Stimulated activated CD8-positive, alpha-beta memory T cell treated with anti-CD3 and anti-CD28 coated beads, Interleukin-4, amount 100 ng/mL, for 1 hour (primary cell): ENCODE measurements around the gene SLC10A7.
"Not testable (repeated sequence)": the region's sequence is repeated elsewhere in the genome, so short reads cannot be mapped to it uniquely, and the experiment has no call there.

Experiments
- DNase-seq, 2 donors: peaks; one replicate each; pipeline ENCODE4 v3.0.0-alpha.2; 2020; ENCODE audit warnings: low read depth in 2 of 2, low spot score in 1 of 2

SLC10A7 gene

DNA sequence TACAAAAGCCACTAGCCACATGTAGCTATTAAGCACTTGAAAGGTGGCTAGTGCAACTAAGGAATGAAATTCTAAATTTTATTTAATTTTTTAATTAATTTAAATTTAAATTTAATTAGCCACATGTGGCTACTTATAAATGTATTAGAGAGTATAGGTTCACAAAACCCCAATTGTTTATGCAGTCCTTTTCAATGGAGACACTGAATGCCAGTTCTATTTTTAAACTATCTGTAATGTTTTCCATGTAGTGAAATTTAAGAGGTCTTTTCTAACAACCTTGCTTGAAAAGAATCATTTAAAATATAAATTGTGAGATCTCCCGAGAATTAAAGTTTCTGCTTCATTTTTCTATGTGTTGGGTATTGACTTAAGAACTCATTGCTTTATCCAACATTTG is 154.4 kb downstream of the SLC10A7 start:
- DNase-seq = no peak

DNA sequence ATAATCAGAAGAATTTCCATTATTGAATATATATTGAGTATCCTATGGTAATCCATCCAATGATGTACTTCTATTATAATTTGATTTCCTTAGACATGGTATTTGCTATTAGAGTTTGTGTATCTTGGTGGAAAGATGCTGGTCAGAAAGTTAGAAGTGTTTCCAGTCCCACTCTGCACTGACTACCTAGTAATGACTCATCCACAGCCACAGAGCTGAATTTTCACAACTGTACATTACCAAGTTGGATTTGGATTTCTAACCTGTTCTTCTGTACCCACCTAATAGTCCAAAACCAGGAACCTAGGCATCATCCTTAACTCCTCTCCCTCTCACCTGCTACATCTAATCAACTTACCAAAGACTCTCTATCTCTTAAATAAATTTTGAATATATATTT is 162.0 kb downstream of the SLC10A7 start:
- no peak for DNase-seq

DNA sequence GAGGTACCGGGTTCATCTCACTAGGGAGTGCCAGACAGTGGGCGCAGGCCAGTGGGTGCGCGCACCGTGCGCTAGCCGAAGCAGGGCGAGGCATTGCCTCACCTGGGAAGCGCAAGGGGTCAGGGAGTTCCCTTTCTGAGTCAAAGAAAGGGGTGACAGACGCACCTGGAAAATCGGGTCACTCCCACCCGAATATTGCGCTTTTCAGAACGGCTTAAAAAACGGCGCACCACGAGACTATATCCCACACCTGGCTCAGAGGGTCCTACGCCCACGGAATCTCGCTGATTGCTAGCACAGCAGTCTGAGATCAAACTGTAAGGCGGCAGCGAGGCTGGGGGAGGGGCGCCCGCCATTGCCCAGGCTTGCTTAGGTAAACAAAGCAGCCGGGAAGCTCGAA is 171.6 kb downstream of the SLC10A7 start:
- not testable (repeated sequence) for DNase-seq

DNA sequence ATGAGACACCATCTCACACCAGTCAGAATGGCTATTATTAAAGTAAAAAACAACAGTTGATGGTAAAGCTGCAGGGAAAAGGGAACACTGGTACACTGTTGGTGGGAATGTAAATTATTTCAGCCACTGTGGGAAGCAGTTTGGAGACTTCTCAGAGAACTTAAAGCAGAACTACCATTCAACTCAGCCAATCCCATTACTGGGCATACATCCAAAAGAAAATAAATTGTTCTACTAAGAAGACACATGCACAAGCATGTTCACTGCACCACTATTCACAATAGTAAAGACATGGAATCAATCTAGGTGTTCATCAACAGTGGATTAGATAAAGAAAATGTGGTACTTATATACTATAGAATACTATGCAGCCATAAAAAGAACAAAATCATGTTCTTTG is 172.4 kb downstream of the SLC10A7 start:
- DNase-seq = no peak

DNA sequence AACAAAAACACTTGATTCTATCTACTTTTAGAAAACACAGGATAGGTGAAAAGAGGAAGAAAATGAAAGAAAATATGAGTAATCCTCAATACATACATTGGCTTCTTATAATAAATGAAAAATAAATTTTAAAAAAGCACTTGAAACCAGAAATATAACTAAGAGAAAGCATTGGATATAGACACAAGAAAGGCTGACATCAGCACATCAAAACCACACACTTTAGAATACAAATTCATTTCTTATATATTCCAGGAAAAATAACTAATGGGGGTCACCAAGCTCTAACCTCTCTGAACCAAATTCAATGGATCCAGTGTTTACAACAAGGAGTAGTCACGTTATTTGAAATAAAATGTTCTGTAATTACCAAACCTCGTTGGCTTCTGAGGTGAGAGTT is 173.9 kb downstream of the SLC10A7 start:
- no peak for DNase-seq

DNA sequence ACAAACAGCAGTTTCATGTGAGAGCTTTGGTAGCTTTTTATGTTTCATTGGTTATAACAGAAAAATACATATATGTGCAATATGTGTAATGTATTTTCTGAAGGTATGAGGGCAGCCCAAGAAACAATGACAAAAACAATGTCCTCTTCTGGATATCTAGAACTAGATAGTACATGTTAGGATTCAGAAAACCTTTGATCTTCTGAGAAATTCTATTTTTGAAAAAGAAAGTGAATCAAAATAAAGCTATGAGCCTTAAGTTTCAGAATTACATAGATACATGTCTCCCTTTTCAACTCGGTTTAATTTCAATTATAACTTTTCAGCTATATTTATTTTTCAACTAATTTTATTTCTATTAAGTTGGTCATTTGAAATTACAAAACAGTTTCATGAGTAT is 175.5 kb downstream of the SLC10A7 start:
- DNase-seq = no peak

DNA sequence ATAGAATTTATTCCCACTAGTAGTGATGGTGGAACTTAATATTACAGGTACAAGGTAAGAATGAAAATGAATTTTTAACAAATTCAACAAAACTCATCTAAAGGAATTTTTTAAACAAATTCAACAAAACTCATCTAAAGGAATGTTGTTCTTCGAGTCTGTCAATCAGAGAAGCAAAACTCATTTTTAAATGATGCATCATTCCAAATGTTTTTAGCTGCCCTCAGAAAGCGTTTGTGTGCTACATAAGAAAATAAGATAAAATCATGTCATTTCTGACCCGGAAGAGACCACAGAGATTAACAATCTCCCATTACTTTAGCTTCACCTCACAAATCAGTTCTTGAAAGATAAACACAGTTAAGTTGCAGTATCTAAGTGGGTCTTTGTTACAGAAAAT is 178.0 kb downstream of the SLC10A7 start:
- DNase-seq = no peak

DNA sequence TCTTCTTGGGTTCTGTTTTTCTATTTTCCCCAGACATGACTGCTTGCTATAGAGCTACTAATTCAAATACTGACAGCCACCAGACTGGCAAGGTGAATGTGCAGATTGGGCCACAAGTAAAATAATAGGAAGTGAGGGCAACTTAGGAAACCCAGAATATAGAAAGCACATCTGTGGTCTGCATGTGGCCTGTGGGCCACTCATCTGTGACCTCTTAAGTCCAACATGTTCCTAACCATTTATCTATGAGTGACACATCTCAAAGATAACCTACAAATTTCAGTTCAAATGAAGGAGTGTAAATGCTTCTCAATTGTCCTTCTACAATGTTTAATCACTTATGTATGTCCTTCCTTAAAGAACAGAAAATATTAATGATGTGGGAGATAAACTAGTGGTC is 178.5 kb downstream of the SLC10A7 start:
- DNase-seq = no peak

DNA sequence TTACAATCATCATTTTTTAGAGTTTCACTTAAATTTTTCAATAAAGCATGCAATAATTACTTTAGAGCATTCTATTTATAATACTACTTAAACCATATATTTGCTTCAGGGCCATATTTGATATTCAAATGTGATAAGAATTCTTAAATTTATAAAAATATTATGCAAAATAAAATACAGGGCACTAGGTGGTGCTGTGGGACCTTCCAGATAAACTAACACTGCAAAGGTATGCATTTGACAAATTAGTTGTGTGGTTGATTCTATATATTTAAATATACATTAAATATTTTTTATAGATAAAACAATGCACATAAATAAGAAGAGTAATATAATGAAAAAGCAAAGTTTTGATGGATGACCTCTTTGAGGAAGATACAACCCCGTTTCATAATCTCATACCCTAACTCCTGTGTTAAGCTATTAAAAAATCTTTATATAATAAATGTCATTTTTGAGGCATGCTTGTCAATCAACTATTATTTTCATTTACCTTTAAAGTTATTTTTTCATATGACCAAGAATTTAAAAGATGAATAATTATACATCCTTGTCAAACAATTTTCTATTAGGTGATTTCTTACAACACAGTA is 179.0 kb downstream of the SLC10A7 start:
- no peak for DNase-seq

DNA sequence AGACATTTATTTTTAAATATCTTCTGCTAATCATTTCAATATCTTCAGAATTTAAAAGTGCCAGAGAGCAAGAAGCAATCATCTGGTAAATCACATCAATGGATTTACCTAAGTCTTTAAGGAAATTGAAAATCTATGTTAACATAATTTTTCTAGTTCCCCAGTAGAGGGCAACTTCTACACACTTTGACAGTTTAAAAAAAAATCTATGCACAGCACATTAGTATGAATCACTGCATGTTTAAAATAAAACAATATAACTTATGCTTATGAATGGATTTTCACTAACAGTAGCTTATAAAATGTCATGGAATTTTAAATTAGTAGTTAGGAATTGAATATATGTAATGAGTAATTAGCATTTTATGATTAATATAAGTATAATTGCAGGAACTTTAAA is 180.9 kb downstream of the SLC10A7 start:
- DNase-seq = no peak

DNA sequence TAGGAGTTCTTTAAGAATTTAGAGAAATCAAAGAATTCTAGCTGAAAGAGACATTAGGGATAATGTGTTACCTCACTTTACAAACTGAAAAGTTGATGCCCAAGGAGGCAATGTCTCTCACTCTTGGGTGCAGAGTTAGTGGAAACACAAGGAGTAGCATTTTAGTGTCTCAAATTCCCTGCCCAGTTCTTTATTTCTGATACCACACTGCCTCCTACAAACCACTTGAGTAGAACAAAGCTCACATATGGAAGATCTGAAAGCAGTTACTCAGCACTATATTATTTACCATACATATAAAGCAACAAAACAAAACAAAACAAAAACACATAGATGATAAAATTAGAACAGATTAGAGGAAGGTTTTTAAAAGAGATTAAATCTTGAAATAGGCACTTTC is 183.2 kb downstream of the SLC10A7 start:
- DNase-seq = no peak

DNA sequence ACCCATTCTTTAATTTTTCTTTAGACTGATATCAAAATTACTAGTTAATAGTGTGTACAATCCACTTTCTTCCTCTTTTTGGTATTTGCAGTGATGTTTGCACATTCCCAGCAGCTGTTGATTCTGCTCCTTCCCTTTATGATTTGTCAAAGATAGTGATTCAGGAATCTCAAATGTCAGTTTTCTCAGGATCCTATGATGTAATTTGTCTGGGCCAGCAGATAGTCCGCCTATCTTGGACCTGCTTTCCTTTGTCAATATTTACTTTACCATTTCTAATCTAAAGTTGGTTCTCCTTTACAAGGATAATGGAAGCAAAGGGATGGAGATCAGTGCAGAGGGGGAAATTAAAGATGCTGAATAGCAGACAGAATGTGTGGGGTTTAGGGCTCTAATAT is 185.3 kb downstream of the SLC10A7 start:
- DNase-seq = no peak

DNA sequence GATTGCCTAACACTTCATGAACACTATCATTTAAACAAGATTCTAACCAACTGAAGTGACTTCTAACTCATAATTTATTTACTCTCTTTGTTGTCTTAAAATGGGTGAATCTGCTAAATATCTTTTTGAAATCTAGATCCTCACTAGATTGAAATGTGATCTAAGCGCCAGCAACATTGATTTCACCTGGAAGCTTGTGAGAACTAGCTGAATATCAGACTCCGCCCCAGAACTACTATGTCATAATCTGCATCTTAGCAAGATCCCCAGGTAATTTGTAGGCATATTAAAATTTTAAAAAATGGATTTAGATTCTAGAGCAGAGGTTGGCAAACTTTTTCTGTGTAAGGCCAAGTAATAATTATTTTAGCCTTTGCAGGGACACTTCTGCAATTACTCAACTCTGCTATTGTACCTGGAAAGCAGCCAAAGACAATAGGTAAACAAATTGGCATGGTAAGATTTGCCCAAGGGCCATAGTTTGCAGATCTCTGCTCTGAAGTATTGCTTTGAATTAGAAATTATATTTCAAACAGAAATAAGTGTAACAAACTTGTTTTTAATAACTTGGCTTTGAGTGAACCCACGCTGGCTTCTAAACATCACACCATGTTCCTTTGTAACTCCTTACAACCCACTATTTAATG is 185.9 kb downstream of the SLC10A7 start:
- no peak for DNase-seq

DNA sequence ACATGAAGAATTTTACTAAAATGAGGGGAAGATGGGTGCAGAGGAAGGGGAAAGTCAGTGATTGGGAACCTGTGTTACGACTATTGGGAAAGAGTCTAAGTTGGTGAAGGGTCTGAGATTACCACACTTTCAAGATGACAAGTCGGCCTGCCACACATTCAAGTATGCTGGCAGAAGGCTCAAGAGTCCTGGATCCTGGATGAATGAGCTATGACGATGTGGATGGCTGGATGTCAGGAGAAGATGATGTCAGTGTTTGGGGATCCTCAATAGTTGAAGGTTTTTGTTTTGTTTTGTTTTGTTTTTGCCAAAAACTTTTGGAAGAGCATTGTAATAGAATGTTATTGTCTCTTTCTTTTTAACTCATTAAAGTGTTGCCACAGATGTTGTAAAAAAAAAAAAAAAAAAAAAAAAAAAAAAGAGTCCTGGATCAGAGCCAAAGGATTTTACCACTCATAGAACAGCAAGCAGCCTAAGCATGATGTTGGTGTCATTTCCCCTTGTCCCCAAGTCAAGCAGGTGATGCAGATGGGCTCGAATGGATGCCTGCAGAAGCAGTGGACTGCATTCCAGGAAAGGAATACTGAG is 186.8 kb downstream of the SLC10A7 start:
- DNase-seq = no peak

DNA sequence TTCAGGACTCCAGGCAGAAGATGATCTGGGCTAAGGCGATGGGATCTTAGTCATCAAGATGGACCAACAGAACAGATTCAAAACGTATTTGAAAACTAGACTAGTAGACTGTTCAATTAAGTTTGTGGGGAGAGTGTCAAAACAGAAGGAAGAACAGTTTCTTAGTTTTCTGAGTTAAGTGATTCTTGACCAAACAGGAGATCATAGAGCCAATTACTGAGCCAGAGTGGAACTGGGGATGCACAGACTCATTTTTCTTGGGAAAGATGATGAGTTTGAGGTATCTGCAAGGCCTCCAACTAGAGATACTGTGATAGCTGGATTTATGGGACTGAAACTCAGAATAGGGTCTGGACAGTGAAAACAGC is 187.9 kb downstream of the SLC10A7 start:
- no peak for DNase-seq

DNA sequence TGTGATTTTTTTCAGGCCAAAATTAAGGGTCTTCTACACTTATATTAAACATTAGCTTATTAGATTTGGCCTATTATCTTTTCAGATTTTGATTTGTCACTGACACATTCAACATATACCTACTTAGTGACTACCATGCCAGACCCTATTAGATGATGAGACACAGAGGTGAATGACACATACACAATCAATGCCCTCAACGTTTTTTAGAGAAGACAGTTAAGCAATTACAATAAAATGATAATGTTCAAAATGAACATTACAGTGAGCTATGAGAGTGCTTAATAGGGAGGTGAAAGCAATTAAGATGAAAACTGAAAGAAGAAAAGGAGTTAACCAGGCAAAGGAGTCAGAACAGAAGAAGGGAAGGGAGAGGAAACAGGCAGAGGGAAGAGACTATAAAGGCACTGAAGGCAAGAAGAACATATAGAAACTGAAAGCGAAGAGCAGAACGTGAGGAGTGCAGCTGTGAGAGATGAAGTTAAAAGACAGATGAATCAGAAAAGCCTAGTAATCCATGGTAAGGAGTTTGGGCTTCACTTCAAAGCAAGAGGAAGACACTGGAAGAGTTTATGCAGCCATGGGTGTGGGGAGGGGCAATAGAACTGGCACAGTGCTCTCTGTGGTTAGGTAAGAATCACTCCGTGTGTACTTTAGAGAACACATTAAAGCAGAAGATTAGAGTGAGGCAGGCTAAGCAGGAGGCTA is 188.4 kb downstream of the SLC10A7 start:
- DNase-seq = no peak

DNA sequence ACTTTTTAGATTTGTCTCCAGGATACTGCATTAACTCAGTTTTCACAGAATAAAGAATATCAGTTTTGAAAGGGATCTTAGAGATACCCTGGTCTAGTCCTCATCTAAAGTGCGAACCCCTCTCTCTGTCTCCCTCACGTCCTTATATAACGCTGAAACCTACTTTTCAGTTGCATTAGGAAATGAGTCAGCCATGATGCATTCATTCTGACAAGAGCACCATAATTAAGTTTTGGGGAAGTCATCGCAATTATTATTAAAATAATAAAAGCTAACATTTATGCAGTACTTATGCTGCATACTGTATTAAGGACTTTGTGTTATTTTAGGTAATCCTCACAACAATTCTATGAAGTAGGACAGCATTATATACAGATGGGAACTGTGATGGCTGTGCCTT is 191.3 kb downstream of the SLC10A7 start:
- DNase-seq = no peak

DNA sequence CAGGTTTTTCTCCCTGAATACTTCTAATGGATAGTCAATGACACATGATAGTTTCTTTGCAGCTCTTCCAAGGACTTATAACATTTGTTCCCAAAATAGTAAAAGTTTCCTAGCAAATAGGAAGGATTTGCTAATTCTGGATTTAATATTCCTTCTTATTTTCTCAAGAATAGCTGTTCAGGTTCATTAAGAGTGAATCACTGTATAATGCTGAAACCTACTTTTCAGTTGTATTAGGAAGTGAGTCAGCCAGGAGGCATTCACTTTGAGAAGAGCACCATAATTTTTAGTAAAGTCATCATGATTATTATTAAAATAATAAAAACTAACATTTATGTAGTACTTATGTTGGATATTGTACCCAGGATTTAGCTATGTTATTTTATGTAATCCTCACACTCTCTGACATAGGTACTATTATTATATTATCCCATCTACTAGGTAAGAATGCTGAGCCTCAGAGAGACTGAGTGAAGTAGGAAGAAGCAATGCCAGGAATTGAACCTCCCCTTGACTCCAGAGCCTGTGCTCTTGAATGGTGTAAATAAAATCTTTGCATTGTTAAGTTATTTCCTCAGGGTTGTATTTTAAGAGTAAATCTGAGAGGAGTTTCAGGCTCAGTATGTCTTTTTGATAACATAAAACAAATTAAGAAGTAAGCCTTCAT is 192.6 kb downstream of the SLC10A7 start:
- no peak for DNase-seq

DNA sequence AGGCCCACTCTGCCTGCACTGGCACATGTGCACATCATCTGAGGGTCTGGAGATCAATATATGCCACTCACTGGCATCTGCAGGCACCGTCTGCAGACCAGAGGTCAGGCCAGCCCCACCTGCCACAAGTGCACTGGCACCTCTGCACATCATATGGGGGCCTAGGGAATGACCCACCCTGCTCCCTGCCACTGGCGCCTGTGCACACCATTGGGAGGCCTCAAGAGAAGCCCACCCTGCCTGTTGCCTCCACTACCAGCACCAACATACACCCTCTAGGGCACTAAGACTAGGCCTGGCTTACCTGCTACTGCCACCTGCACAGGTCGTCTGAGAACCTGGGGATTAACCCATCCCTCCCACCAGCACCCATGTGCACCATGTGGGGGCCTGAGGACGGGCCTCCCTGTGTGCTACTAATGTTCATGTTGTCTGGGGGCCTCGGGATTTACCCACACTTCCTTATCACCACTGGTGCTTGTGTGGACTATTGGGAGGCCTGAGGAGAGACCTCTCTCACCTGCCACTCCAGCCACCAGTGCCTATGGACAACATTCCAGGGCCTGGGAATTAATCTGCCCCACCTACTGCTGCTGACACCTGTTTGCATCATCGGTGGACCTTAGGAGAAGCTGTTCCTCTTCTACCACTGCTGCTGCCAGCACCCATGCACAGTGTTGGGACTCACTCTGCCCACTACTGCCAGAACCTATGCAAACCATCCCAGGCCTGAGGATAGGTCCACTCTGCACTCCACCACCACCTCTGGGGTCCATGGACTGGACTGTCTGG is 193.7 kb downstream of the SLC10A7 start:
- no peak for DNase-seq

DNA sequence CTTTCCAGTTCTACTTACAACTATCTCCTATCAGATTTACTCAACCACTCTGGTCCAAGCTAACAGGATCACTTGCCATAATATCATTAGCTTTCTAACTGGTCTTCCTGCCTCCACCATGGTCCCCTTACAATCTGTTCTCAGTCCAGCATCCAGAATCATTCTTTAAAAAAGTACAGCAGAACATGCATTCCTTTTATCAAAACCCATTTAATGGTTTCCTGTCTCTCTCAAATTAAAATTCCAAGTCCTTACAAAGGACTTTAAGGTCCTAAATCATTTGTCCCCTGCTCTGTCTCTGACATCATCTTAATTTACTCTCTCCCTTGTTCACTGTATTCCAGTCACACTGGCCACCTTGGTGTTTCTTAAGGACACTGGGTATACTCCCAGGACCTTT is 202.8 kb downstream of the SLC10A7 start:
- DNase-seq = no peak

DNA sequence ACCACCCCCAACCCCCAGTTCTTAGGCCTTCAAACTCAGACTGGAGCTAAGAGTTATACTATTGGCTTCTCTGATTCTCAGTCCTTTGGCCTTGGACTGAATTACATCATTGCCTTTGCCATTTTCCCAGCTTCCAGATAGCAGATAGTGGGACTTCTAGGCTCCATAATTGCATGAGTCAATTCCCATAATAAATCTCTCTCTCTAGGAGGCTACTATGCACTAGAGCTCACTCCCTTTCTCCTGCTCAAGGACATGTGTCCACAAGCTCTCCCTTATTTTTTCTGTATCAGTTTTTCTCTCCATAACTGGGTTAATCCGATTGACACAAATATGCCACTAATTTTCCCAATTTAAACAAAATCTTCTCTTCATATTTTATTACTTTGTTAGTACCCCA is 204.0 kb downstream of the SLC10A7 start:
- no peak for DNase-seq
